Liver (tissue), 9 donors: ENCODE data around the gene LUC7L. TPM values are rescaled to one million over a fixed set of nuclear protein-coding genes. Genes with fewer than 3 reads are reported as not detected.

Experiments
- DNase-seq: peaks from one replicate; pipeline ENCODE4 v3.0.0-alpha.2; 2017; ENCODE audit warnings: low spot score
- H3K27ac ChIP-seq, 2 donors: one replicate each; pipeline ENCODE4 v1.7.0; 2013; ENCODE audit warnings: inconsistent platforms in 2 of 2, low read length in 2 of 2, control low read depth in 1 of 2, low read depth in 1 of 2, mild to moderate bottlenecking in 1 of 2
- H3K27me3 ChIP-seq, 4 donors: one replicate each; pipeline versions ENCODE4 v1.6.1 to v1.7.0; 2013; ENCODE audit warnings: low read length in 3 of 4, inconsistent platforms in 1 of 4, mild to moderate bottlenecking in 1 of 4, moderate library complexity in 1 of 4; ENCODE audit not compliant: control insufficient read depth in 4 of 4, insufficient read depth in 4 of 4
- H3K36me3 ChIP-seq, 4 donors: one replicate each; pipeline versions ENCODE4 v1.6.1 to v1.7.0; 2013; ENCODE audit warnings: low read length in 3 of 4, mild to moderate bottlenecking in 3 of 4, low read depth in 1 of 4, moderate library complexity in 1 of 4; ENCODE audit not compliant: control insufficient read depth in 4 of 4, insufficient read depth in 3 of 4
- H3K4me1 ChIP-seq, 4 donors: one replicate each; pipeline versions ENCODE4 v1.6.1 to v1.7.0; 2013; ENCODE audit warnings: low read length in 3 of 4, mild to moderate bottlenecking in 3 of 4, moderate library complexity in 1 of 4; ENCODE audit not compliant: control insufficient read depth in 4 of 4, insufficient read depth in 4 of 4
- H3K4me3 ChIP-seq, 3 donors: one replicate each; pipeline versions ENCODE4 v1.6.1 to v1.7.0; 2013; ENCODE audit warnings: low read length in 3 of 3, control low read depth in 1 of 3, low read depth in 1 of 3, mild to moderate bottlenecking in 1 of 3
- H3K9ac ChIP-seq, 2 donors: one replicate each; pipeline ENCODE4 v1.7.0; 2013; ENCODE audit warnings: low read length in 2 of 2, mild to moderate bottlenecking in 2 of 2, moderate library complexity in 2 of 2, control low read depth in 1 of 2, low read depth in 1 of 2
- H3K9me3 ChIP-seq, 4 donors: one replicate each; pipeline versions ENCODE4 v1.6.1 to v1.7.0; 2013; ENCODE audit warnings: low read length in 3 of 4; ENCODE audit not compliant: control insufficient read depth in 4 of 4
- EGR1 ChIP-seq, 2 donors: IDR thresholded peaks; 2 replicates each; pipeline ENCODE4 v1.6.1; 2016 to 2018; ENCODE audit warnings: antibody characterized with exemption in 2 of 2, low read depth in 2 of 2
- FOXA1 ChIP-seq: IDR thresholded peaks from 2 replicates; pipeline ENCODE4 v1.6.1; 2016; ENCODE audit warnings: antibody characterized with exemption
- FOXA2 ChIP-seq: IDR thresholded peaks from 2 replicates; pipeline ENCODE4 v1.6.1; 2016; ENCODE audit warnings: antibody characterized with exemption
- GABPA ChIP-seq, 2 donors: IDR thresholded peaks in 1 of 2; conservative IDR thresholded peaks in 1 of 2; 2 replicates each; pipeline ENCODE4 v1.6.1; 2016; ENCODE audit warnings: antibody characterized with exemption in 2 of 2, mild to moderate bottlenecking in 1 of 2, moderate library complexity in 1 of 2
- HNF4A ChIP-seq, 2 donors: conservative IDR thresholded peaks; 2 replicates each; pipeline ENCODE4 v1.6.1; 2016; ENCODE audit warnings: antibody characterized with exemption in 2 of 2, mild to moderate bottlenecking in 2 of 2
- HNF4G ChIP-seq: IDR thresholded peaks from 2 replicates; pipeline ENCODE4 v1.6.1; 2016; ENCODE audit warnings: antibody characterized with exemption
- JUND ChIP-seq, 2 donors: IDR thresholded peaks; 2 replicates each; pipeline ENCODE4 v1.6.1; 2016; ENCODE audit warnings: antibody characterized with exemption in 2 of 2
- NR2F2 ChIP-seq: IDR thresholded peaks from 2 replicates; pipeline ENCODE4 v1.6.1; 2016; ENCODE audit warnings: antibody characterized with exemption
- RAD21 ChIP-seq, 2 donors: IDR thresholded peaks; 2 replicates each; pipeline ENCODE4 v1.6.1; 2016; ENCODE audit warnings: antibody characterized with exemption in 2 of 2, mild to moderate bottlenecking in 2 of 2
- RXRA ChIP-seq, 2 donors: IDR thresholded peaks; 2 replicates each; pipeline ENCODE4 v1.6.1; 2017 to 2018; ENCODE audit warnings: antibody characterized with exemption in 2 of 2, mild to moderate bottlenecking in 1 of 2
- SP1 ChIP-seq: IDR thresholded peaks from 2 replicates; pipeline ENCODE4 v1.6.1; 2018; ENCODE audit warnings: antibody characterized with exemption, mild to moderate bottlenecking
- TAF1 ChIP-seq: conservative IDR thresholded peaks from 2 replicates; pipeline ENCODE4 v1.6.1; 2016; ENCODE audit warnings: antibody characterized with exemption, mild to moderate bottlenecking
- YY1 ChIP-seq: IDR thresholded peaks from 2 replicates; pipeline ENCODE4 v1.6.1; 2016; ENCODE audit warnings: antibody characterized with exemption, mild to moderate bottlenecking
- WGBS: extraction: QIAGEN DNeasy Blood & Tissue Kit; methylation state at CpG from one replicate; pipeline ENCODE4 v1.1.7; 2013; 5-methylcytosine and 5-hydroxymethylcytosine counted together
- polyA plus RNA-seq, 2 donors: library from polyadenylated mRNA; stranded (reverse) in 1 of 2; unstranded in 1 of 2; fragments of 200-250 nt in 1 of 2; fragments of >200 nt in 1 of 2; fragmentation: Nextera tagmentation in 1 of 2; extraction: Ambion mirVana in 1 of 2; gene quantifications; one replicate each; pipeline versions ENCODE4 v1.2.1 to v1.2.3, GENCODE V29; 2013 to 2015
- total RNA-seq, 2 donors: library from RNA; depleted of rRNA; stranded (reverse); fragments of >200 nt; gene quantifications; one replicate each; pipeline ENCODE4 v1.2.3, GENCODE V29; 2014
- TF ChIP-seq, protein P1 (sequence below): fragments of 150-350 bp; IDR thresholded peaks from 2 replicates; pipeline ENCODE4 v1.5.1; 2017; ENCODE audit warnings: improper control_type of control experiment, low read depth, low read length; ENCODE audit not compliant: missing input control
- TF ChIP-seq, protein P2 (sequence below): IDR thresholded peaks from 2 replicates; pipeline ENCODE4 v1.6.1; 2016; ENCODE audit warnings: antibody characterized with exemption
- TF ChIP-seq, protein P3 (sequence below): IDR thresholded peaks from 2 replicates; pipeline ENCODE4 v1.6.1; 2016; ENCODE audit warnings: antibody characterized with exemption, mild to moderate bottlenecking
- TF ChIP-seq, protein P4 (sequence below): IDR thresholded peaks from 2 replicates; pipeline ENCODE4 v1.6.1; 2016; ENCODE audit warnings: antibody characterized with exemption
- TF ChIP-seq, protein P5 (sequence below): IDR thresholded peaks from 2 replicates; pipeline ENCODE4 v1.6.1; 2016; ENCODE audit warnings: antibody characterized with exemption
- donor health status: healthy.
- donor health status: healthy.
- donor health status: healthy.
- donor health status: healthy.
- donor health status: healthy.

LUC7L gene
- total and polyA plus RNA-seq, 4 donors = 11.5 to 34.3 (median 19.6) TPM

DNA sequence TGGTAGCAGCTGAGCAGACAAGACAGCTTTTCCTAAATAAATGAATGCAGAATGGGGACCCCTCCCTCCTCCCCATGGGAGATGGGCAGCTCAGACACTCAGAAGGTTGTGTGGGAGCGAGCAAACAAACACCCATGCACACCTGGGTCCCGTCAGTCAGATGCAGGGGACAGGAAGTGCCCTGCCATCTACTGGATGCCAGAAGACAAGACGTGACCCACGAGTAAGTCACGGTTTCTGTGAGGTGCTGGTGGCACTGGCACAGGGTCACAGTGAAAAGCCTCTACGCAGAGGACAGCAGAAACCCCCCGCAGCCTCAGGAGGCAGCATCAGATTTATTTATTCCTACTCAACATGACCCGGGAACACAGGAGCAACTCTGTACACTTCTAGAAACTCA, 40.6 kb downstream of the LUC7L start:
- 79% methylated on average over 8 of the region's 8 CpGs for WGBS
- H3K9me3 ChIP-seq = no peaks in the 10 kb centered on the region
- TF ChIP-seq EGR1 (IDR thresholded peaks at IDR 0.05; ENCODE audit: low read depth in 2 of 2) = no peak
- no peak for TF ChIP-seq YY1
- no peak for TF ChIP-seq JUND (IDR thresholded peaks at IDR 0.05)
- TF ChIP-seq, protein P1, sequence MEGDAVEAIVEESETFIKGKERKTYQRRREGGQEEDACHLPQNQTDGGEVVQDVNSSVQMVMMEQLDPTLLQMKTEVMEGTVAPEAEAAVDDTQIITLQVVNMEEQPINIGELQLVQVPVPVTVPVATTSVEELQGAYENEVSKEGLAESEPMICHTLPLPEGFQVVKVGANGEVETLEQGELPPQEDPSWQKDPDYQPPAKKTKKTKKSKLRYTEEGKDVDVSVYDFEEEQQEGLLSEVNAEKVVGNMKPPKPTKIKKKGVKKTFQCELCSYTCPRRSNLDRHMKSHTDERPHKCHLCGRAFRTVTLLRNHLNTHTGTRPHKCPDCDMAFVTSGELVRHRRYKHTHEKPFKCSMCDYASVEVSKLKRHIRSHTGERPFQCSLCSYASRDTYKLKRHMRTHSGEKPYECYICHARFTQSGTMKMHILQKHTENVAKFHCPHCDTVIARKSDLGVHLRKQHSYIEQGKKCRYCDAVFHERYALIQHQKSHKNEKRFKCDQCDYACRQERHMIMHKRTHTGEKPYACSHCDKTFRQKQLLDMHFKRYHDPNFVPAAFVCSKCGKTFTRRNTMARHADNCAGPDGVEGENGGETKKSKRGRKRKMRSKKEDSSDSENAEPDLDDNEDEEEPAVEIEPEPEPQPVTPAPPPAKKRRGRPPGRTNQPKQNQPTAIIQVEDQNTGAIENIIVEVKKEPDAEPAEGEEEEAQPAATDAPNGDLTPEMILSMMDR = no peak
- TF ChIP-seq HNF4A (conservative IDR thresholded peaks at IDR 0.05) = no peak
- no peak for TF ChIP-seq FOXA1
- TF ChIP-seq GABPA (IDR thresholded peaks at IDR 0.05 in 1 of 2, conservative IDR thresholded peaks at IDR 0.05 in 1 of 2) = no peak
- TF ChIP-seq, protein P2, sequence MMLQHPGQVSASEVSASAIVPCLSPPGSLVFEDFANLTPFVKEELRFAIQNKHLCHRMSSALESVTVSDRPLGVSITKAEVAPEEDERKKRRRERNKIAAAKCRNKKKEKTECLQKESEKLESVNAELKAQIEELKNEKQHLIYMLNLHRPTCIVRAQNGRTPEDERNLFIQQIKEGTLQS = no peak
- TF ChIP-seq, protein P3, sequence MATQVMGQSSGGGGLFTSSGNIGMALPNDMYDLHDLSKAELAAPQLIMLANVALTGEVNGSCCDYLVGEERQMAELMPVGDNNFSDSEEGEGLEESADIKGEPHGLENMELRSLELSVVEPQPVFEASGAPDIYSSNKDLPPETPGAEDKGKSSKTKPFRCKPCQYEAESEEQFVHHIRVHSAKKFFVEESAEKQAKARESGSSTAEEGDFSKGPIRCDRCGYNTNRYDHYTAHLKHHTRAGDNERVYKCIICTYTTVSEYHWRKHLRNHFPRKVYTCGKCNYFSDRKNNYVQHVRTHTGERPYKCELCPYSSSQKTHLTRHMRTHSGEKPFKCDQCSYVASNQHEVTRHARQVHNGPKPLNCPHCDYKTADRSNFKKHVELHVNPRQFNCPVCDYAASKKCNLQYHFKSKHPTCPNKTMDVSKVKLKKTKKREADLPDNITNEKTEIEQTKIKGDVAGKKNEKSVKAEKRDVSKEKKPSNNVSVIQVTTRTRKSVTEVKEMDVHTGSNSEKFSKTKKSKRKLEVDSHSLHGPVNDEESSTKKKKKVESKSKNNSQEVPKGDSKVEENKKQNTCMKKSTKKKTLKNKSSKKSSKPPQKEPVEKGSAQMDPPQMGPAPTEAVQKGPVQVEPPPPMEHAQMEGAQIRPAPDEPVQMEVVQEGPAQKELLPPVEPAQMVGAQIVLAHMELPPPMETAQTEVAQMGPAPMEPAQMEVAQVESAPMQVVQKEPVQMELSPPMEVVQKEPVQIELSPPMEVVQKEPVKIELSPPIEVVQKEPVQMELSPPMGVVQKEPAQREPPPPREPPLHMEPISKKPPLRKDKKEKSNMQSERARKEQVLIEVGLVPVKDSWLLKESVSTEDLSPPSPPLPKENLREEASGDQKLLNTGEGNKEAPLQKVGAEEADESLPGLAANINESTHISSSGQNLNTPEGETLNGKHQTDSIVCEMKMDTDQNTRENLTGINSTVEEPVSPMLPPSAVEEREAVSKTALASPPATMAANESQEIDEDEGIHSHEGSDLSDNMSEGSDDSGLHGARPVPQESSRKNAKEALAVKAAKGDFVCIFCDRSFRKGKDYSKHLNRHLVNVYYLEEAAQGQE = no peak
- TF ChIP-seq SP1 = no peak
- TF ChIP-seq FOXA2 = no peak
- TF ChIP-seq RAD21 (IDR thresholded peaks at IDR 0.05) = no peak
- TF ChIP-seq, protein P4, sequence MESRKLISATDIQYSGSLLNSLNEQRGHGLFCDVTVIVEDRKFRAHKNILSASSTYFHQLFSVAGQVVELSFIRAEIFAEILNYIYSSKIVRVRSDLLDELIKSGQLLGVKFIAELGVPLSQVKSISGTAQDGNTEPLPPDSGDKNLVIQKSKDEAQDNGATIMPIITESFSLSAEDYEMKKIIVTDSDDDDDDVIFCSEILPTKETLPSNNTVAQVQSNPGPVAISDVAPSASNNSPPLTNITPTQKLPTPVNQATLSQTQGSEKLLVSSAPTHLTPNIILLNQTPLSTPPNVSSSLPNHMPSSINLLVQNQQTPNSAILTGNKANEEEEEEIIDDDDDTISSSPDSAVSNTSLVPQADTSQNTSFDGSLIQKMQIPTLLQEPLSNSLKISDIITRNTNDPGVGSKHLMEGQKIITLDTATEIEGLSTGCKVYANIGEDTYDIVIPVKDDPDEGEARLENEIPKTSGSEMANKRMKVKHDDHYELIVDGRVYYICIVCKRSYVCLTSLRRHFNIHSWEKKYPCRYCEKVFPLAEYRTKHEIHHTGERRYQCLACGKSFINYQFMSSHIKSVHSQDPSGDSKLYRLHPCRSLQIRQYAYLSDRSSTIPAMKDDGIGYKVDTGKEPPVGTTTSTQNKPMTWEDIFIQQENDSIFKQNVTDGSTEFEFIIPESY = no peak
- TF ChIP-seq, protein P5, sequence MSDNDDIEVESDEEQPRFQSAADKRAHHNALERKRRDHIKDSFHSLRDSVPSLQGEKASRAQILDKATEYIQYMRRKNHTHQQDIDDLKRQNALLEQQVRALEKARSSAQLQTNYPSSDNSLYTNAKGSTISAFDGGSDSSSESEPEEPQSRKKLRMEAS = no peak
- no peak for TF ChIP-seq RXRA (IDR thresholded peaks at IDR 0.05)
- no peak for TF ChIP-seq TAF1
- TF ChIP-seq HNF4G = no peak
- no peak for TF ChIP-seq NR2F2
- no peak overlapping the region for H3K27ac ChIP-seq
- no peaks in the 10 kb centered on the region for H3K4me1 ChIP-seq
- H3K27me3 ChIP-seq = no peaks in the 10 kb centered on the region
- H3K36me3 ChIP-seq = peaks cover 12 to 53% (median 37%) of the 10 kb centered on the region in 4 donors
- no peak for DNase-seq
- no peak overlapping the region for H3K9ac ChIP-seq
- no peak overlapping the region for H3K4me3 ChIP-seq
